ENCODE data around the gene CD1E. TPM values are rescaled to one million over a fixed set of nuclear protein-coding genes. Genes with fewer than 3 reads are reported as not detected.

Gene CD1E
- total and polyA plus RNA-seq, 2 experiments from 2014 or later, result not detected

DNA sequence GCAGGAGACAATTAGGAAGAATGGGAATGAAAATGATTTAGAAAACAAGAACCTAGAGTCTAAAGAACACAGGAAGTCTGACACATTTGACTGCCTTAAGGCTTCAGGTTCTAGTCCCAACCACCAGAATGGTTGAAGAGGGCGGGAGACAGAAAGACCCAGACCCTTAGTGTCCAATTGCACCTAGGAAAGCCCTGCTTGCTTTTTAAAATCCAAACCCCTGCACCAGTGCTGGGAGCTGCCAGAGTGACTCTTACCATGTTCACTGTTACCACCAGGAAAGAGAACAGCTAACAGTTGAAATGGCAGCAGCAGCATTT lies 22.6 kb upstream of the CD1E start:
- no peak overlapping the region for H3K4me3 ChIP-seq
- no peaks in the 10 kb centered on the region for H3K9me2 ChIP-seq (replicated peaks; ENCODE audit: insufficient read depth)
- 81% methylated on average over 1 of the region's 1 CpG for WGBS (ENCODE audit: low lambda C conversion rate, missing lambda C conversion rate)
- no peaks in the 10 kb centered on the region for H3K27me3 ChIP-seq
- TF ChIP-seq EZH2 (IDR thresholded peaks at IDR 0.05; ENCODE audit: borderline replicate concordance) (no peak), EZH2phosphoT487 (IDR thresholded peaks at IDR 0.05; ENCODE audit: low read depth, severe bottlenecking, unreplicated experiment) (no peak)
- TF ChIP-seq, protein P1, sequence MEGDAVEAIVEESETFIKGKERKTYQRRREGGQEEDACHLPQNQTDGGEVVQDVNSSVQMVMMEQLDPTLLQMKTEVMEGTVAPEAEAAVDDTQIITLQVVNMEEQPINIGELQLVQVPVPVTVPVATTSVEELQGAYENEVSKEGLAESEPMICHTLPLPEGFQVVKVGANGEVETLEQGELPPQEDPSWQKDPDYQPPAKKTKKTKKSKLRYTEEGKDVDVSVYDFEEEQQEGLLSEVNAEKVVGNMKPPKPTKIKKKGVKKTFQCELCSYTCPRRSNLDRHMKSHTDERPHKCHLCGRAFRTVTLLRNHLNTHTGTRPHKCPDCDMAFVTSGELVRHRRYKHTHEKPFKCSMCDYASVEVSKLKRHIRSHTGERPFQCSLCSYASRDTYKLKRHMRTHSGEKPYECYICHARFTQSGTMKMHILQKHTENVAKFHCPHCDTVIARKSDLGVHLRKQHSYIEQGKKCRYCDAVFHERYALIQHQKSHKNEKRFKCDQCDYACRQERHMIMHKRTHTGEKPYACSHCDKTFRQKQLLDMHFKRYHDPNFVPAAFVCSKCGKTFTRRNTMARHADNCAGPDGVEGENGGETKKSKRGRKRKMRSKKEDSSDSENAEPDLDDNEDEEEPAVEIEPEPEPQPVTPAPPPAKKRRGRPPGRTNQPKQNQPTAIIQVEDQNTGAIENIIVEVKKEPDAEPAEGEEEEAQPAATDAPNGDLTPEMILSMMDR (IDR thresholded peaks at IDR 0.05; ENCODE audit: poor library complexity), result no peak
- H3K9me3 ChIP-seq (ENCODE audit: low read depth), result no peaks in the 10 kb centered on the region
- DNase-seq (ENCODE audit: low spot score), result no peak
- H3K4me2 ChIP-seq, result no peak overlapping the region
- H3K36me3 ChIP-seq (replicated peaks; ENCODE audit: insufficient read depth, low read depth), result no peaks in the 10 kb centered on the region
- H3K4me1 ChIP-seq (ENCODE audit: insufficient read depth), result no peaks in the 10 kb centered on the region
- no peak overlapping the region for H3K27ac ChIP-seq
- H3K79me2 ChIP-seq, result no peaks in the 10 kb centered on the region
- no peaks in the 10 kb centered on the region for H4K20me1 ChIP-seq (ENCODE audit: insufficient read depth, poor library complexity, severe bottlenecking)
- H2AFZ ChIP-seq, result no peak overlapping the region

DNA sequence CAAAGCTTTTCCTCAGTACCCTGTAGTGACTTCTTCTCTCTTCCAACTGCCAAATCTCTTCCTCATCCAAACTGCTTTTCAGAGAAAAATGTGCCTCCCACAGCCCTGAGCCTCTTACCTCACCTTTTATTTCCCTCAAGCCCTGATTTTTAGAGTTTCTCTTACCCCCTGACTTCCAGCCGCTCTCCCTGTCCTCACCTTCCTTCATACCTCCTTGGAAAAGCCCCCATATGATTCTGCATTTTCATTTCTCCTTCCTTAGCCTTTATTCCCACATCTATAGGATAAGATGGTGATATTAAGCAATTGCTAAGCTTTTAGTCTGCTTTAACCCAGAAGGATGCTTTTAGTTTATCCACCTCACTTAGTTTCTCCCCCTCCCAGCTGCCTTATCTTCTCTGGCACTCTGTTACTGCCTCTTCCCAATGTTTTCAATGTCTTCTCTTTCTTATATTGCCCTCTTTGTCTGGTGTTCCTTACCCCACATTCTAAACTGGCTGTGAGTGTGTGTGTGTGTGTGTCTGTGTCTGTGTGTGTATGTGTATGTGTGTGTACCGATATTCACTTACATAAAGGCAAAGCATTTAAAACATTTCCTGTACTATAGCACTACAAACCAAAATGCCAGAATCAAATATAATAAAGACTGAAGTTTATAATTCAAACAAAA lies 22.1 kb upstream of the CD1E start, which contains the start of gene CD1B:
Gene CD1B (minus strand): TSS at position 51 of the 670 bp plus-strand sequence. CDS start 108 bp downstream, outside the sequence.
- TF ChIP-seq, protein P1 (IDR thresholded peaks at IDR 0.05; ENCODE audit: poor library complexity), result no peak
- TF ChIP-seq EZH2 (IDR thresholded peaks at IDR 0.05; ENCODE audit: borderline replicate concordance) (no peak), EZH2phosphoT487 (IDR thresholded peaks at IDR 0.05; ENCODE audit: low read depth, severe bottlenecking, unreplicated experiment) (no peak)
- Histone ChIP-seq H2AFZ (no peak within 1 kb of the TSS), H3K4me2 (no peak within 1 kb of the TSS), H3K27ac (no peak within 1 kb of the TSS), H3K79me2 (no peaks in the 10 kb centered on the region), H3K9me2 (replicated peaks; ENCODE audit: insufficient read depth) (no peaks in the 10 kb centered on the region), H3K9me3 (ENCODE audit: low read depth) (no peaks in the 10 kb centered on the region), H4K20me1 (ENCODE audit: insufficient read depth, poor library complexity, severe bottlenecking) (no peaks in the 10 kb centered on the region), H3K4me3 (no peak within 1 kb of the TSS), H3K4me1 (ENCODE audit: insufficient read depth) (no peaks in the 10 kb centered on the region), H3K36me3 (replicated peaks; ENCODE audit: insufficient read depth, low read depth) (no peaks in the 10 kb centered on the region), H3K27me3 (no peaks in the 10 kb centered on the region)
- 90% methylated on average over 2 of the region's 2 CpGs for WGBS (ENCODE audit: low lambda C conversion rate, missing lambda C conversion rate)
- no peak for DNase-seq (ENCODE audit: low spot score)

DNA sequence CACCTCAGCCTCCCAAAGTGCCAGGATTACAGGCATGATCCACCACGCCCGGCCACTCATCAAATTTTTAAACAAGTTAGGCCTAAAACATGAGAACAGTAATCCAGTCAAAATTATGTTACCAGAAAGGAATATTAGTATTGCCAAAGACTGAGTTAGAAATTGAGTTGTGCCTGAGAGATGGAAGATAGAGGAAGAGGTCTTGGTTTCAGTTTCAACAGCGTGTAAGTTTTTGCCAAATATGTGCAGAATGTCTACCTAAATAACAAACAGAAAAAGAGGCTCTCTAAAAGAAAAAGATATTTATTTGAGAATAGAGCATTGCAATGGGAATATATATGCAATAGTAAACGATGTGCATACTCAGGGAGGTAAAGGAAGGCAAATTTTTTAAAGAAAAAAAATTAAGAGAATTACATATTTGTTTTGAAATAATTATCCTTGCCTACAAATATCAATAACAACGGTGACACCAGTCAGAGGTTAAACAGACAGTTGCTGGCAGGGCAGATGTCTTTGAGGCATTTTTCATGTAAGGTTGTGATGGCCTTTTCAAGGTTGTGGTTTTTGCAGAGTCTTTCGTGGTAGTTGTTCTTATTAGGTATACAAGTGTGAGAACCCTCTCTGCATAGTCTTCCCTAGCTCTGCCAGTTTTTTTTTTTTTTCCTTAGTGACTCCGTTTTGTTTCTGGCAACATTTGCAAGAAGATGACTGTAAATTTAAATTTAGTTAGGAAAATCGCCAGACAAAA lies 20.1 kb upstream of the CD1E start:
- Histone ChIP-seq H3K4me1 (ENCODE audit: insufficient read depth) (no peaks in the 10 kb centered on the region), H3K9me3 (ENCODE audit: low read depth) (no peaks in the 10 kb centered on the region), H3K79me2 (no peaks in the 10 kb centered on the region), H3K36me3 (replicated peaks; ENCODE audit: insufficient read depth, low read depth) (no peaks in the 10 kb centered on the region), H3K27me3 (no peaks in the 10 kb centered on the region), H3K9me2 (replicated peaks; ENCODE audit: insufficient read depth) (no peaks in the 10 kb centered on the region), H3K27ac (no peak overlapping the region), H3K4me3 (no peak overlapping the region), H4K20me1 (ENCODE audit: insufficient read depth, poor library complexity, severe bottlenecking) (no peaks in the 10 kb centered on the region), H2AFZ (no peak overlapping the region), H3K4me2 (no peak overlapping the region)
- TF ChIP-seq, protein P1 (IDR thresholded peaks at IDR 0.05; ENCODE audit: poor library complexity), result no peak
- TF ChIP-seq EZH2 (IDR thresholded peaks at IDR 0.05; ENCODE audit: borderline replicate concordance) (no peak), EZH2phosphoT487 (IDR thresholded peaks at IDR 0.05; ENCODE audit: low read depth, severe bottlenecking, unreplicated experiment) (no peak)
- WGBS (ENCODE audit: low lambda C conversion rate, missing lambda C conversion rate), result 91% methylated on average over 8 of the region's 8 CpGs
- no peak for DNase-seq (ENCODE audit: low spot score)

Measured in hepatocyte (in vitro differentiated cells).